ENCODE results near the gene EFEMP1.

DNA sequence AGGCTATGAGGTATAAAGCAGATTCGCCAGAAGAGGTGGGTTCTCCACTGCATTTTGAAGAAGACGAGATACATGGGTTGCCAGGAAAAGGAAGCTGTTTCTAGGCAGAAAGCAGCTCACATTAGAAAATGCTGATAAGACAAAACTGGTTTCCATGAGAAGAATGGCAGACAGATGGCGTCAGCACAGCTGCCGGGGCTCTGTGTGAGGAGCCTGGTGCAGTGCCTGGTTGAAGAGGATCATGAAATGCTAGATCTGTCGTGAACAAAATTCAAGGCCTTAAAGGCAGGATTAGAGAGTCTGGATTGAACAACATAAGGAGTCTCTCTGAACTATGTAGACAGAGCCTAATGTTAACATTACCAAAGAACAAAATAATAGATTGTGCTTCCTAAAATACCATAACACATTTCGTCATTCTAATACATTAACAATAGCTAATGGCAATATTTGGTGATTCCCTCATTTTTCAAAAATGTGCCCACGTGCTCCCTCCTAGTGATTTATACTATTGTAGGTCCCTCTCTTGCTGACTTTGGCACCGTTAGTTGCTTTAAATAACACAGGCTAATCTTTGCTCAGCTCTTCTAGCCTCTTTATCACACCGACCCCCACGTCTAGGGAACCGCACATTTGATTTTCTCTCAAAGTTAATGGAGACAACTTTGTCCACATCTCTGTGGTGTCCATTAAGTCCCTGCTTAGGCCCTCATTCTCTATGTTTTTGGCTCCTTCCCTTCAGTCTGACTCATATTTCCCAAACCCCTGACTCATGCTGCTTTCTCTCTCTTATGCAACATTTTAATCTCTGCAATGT, 38.2 kb downstream of the EFEMP1 start:
- peak in 1 of 2 donors; percentile 79 for TF ChIP-seq POLR2AphosphoS5 (IDR thresholded peaks at IDR 0.05)
- TF ChIP-seq, protein P1, sequence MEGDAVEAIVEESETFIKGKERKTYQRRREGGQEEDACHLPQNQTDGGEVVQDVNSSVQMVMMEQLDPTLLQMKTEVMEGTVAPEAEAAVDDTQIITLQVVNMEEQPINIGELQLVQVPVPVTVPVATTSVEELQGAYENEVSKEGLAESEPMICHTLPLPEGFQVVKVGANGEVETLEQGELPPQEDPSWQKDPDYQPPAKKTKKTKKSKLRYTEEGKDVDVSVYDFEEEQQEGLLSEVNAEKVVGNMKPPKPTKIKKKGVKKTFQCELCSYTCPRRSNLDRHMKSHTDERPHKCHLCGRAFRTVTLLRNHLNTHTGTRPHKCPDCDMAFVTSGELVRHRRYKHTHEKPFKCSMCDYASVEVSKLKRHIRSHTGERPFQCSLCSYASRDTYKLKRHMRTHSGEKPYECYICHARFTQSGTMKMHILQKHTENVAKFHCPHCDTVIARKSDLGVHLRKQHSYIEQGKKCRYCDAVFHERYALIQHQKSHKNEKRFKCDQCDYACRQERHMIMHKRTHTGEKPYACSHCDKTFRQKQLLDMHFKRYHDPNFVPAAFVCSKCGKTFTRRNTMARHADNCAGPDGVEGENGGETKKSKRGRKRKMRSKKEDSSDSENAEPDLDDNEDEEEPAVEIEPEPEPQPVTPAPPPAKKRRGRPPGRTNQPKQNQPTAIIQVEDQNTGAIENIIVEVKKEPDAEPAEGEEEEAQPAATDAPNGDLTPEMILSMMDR (IDR thresholded peaks at IDR 0.05): no peak
- TF ChIP-seq POLR2A (IDR thresholded peaks at IDR 0.05): no peak
- TF ChIP-seq EP300 (IDR thresholded peaks at IDR 0.05): peak in 3 of 4 donors; percentile 5 to 90 (median 16)

All from upper lobe of left lung (tissue), 4 donors.